ENCODE results near the gene OSBPL3.

- TF ChIP-seq CTCF (IDR thresholded peaks at IDR 0.05 in 4 of 5, conservative IDR thresholded peaks at IDR 0.05 in 1 of 5): no peak
- TF ChIP-seq POLR2A (IDR thresholded peaks at IDR 0.05): no peak
These were observed 34.8 kb upstream of the OSBPL3 start for GRCh38 chr7:25014756-25015155.

Measured in gastrocnemius medialis (tissue), 4 donors.